CD4-positive, CD25-positive, alpha-beta regulatory T cell (primary cell): Measurements from ENCODE around the gene SPON1. TPM values are rescaled to one million over a fixed set of nuclear protein-coding genes. Genes with fewer than 3 reads are reported as not detected.
"Not testable (repeated sequence)": the region's sequence is repeated elsewhere in the genome, so short reads cannot be mapped to it uniquely, and the experiment has no call there.

Experiments
- ATAC-seq, 2 donors: fragments of 150-1000 bp; cut with Tn5 transposase; one replicate each; pipeline ENCODE4 v1.10.0; 2021; ENCODE audit warnings: low read depth in 2 of 2, moderate number of reproducible peaks in 2 of 2, moderate library complexity in 1 of 2
- DNase-seq, 3 donors: peaks; one replicate each; pipeline versions ENCODE4 v3.0.0 to v3.0.0-alpha.2; 2012 to 2022; ENCODE audit warnings: mixed read lengths in 1 of 3
- H3K27ac ChIP-seq: one replicate; pipeline ENCODE4 v1.7.0; 2013; ENCODE audit warnings: mild to moderate bottlenecking, low read length; ENCODE audit not compliant: insufficient read depth, poor library complexity, severe bottlenecking
- H3K27me3 ChIP-seq: one replicate; pipeline ENCODE4 v1.7.0; 2013; ENCODE audit warnings: low read length; ENCODE audit not compliant: control insufficient read depth, insufficient read depth
- H3K36me3 ChIP-seq: one replicate; pipeline ENCODE4 v1.7.0; 2013; ENCODE audit warnings: mild to moderate bottlenecking, low read length, moderate library complexity; ENCODE audit not compliant: control insufficient read depth, insufficient read depth
- H3K4me1 ChIP-seq: 2 replicates; pipeline ENCODE4 v1.7.0; 2013; ENCODE audit warnings: mild to moderate bottlenecking, low read length; ENCODE audit not compliant: insufficient read depth, control insufficient read depth, poor library complexity, severe bottlenecking
- H3K4me3 ChIP-seq: one replicate; pipeline ENCODE4 v1.7.0; 2013; ENCODE audit warnings: low read depth, mild to moderate bottlenecking, low read length, moderate library complexity
- H3K9me3 ChIP-seq, 2 experiments: 1 replicate in 1 of 2; 2 replicates in 1 of 2; pipeline ENCODE4 v1.7.0; 2013; ENCODE audit warnings: low read length in 2 of 2, mild to moderate bottlenecking in 1 of 2, moderate library complexity in 1 of 2; ENCODE audit not compliant: control insufficient read depth in 2 of 2
- H3K27ac Mint-ChIP-seq, 3 donors: one replicate each; pipeline ENCODE4 v1.8.0; 2020 to 2022; ENCODE audit warnings: mild to moderate bottlenecking in 3 of 3, mixed read lengths in 3 of 3, moderate library complexity in 2 of 3
- H3K27me3 Mint-ChIP-seq: one replicate; pipeline ENCODE4 v1.8.0; 2022; ENCODE audit warnings: mild to moderate bottlenecking, mixed read lengths
- H3K36me3 Mint-ChIP-seq: one replicate; pipeline ENCODE4 v1.8.0; 2020; ENCODE audit warnings: mixed read lengths
- H3K4me1 Mint-ChIP-seq, 4 donors: one replicate each; pipeline ENCODE4 v1.8.0; 2020 to 2022; ENCODE audit warnings: mixed read lengths in 4 of 4, mild to moderate bottlenecking in 1 of 4
- H3K4me3 Mint-ChIP-seq, 4 donors: one replicate each; pipeline ENCODE4 v1.8.0; 2020 to 2022; ENCODE audit warnings: mild to moderate bottlenecking in 4 of 4, mixed read lengths in 4 of 4, moderate library complexity in 3 of 4
- H3K9me3 Mint-ChIP-seq, 7 donors: one replicate each; pipeline ENCODE4 v1.8.0; 2020 to 2022; ENCODE audit warnings: mixed read lengths in 7 of 7, mild to moderate bottlenecking in 3 of 7, moderate library complexity in 2 of 7
- polyA plus RNA-seq, 4 donors: library from polyadenylated mRNA; unstranded; fragments of 300-500 nt; fragmentation: Illumina TruSeq; gene quantifications; one replicate each; pipeline ENCODE4 v1.2.3, GENCODE V29; 2021
- total RNA-seq: library from RNA; stranded (reverse); gene quantifications from one replicate; pipeline ENCODE4 v1.2.3, GENCODE V29; 2022

SPON1 gene
- total and polyA plus RNA-seq, 5 donors from 2014 or later, result 0.45 to 1.2 (median 0.86) TPM

GRCh38 chr11:13984616-13985450 lies 22.3 kb downstream of the SPON1 start:
- Histone ChIP-seq H3K4me3 (no peak overlapping the region), H3K27ac (no peak overlapping the region), H3K36me3 (no peaks in the 10 kb centered on the region), H3K9me3 (no peaks in the 10 kb centered on the region), H3K27me3 (no peaks in the 10 kb centered on the region), H3K4me1 (no peaks in the 10 kb centered on the region)
- Mint-ChIP-seq H3K4me1 (no peaks in the 10 kb centered on the region), H3K4me3 (no peak overlapping the region), H3K36me3 (no peaks in the 10 kb centered on the region), H3K27ac (no peak overlapping the region), H3K27me3 (peaks cover 7% of the 10 kb centered on the region), H3K9me3 (peaks cover 0 to 5% (median 0%) of the 10 kb centered on the region in 7 donors)
- no peak for ATAC-seq
- DNase-seq, result no peak

DNA sequence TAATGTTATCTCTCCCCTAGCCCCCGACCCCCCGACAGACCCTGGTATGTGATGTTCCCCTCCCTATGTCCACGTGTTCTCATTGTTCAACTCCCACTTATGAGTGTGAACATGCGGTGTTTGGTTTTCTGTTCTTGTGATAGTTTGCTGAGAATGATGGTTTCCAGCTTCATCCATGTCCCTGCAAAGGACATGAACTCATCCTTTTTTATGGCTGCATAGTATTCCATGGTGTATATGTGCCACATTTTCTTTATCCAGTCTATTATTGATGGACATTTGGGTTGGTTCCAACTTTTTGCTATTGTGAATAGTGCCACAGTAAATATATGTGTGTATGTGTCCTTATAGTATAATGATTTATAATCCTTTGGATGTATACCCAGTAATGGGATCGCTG lies 24.2 kb downstream of the SPON1 start:
- H3K27me3 Mint-ChIP-seq, H3K27ac Mint-ChIP-seq, H3K4me3 ChIP-seq, H3K27ac ChIP-seq, H3K36me3 ChIP-seq, H3K27me3 ChIP-seq, H3K4me3 Mint-ChIP-seq, H3K9me3 Mint-ChIP-seq, ATAC-seq, H3K4me1 Mint-ChIP-seq, H3K4me1 ChIP-seq, H3K9me3 ChIP-seq, H3K36me3 Mint-ChIP-seq, DNase-seq: not testable (repeated sequence)

- H3K27ac ChIP-seq, H3K4me3 Mint-ChIP-seq, H3K36me3 Mint-ChIP-seq, ATAC-seq, H3K4me1 ChIP-seq, H3K27ac Mint-ChIP-seq, DNase-seq, H3K9me3 ChIP-seq, H3K4me1 Mint-ChIP-seq, H3K27me3 ChIP-seq, H3K36me3 ChIP-seq, H3K9me3 Mint-ChIP-seq, H3K4me3 ChIP-seq: not testable (repeated sequence)
- peaks cover 18% of the 10 kb centered on the region for H3K27me3 Mint-ChIP-seq
Observed at GRCh38 chr11:13992158-13992856, 29.8 kb downstream of the SPON1 start.

GRCh38 chr11:13993096-13993765 lies 30.7 kb downstream of the SPON1 start:
- H3K4me3 Mint-ChIP-seq, result no peak overlapping the region
- peaks cover 0 to 1% (median 0%) of the 10 kb centered on the region in 7 donors for H3K9me3 Mint-ChIP-seq
- ATAC-seq (no peak), DNase-seq (no peak)
- no peaks in the 10 kb centered on the region for H3K4me1 Mint-ChIP-seq
- peaks cover 15% of the 10 kb centered on the region for H3K27me3 Mint-ChIP-seq
- Histone ChIP-seq H3K27ac (no peak overlapping the region), H3K9me3 (no peaks in the 10 kb centered on the region), H3K36me3 (no peaks in the 10 kb centered on the region), H3K4me3 (no peak overlapping the region), H3K27me3 (peaks cover 2% of the 10 kb centered on the region), H3K4me1 (no peaks in the 10 kb centered on the region)
- H3K27ac Mint-ChIP-seq, result no peak overlapping the region
- H3K36me3 Mint-ChIP-seq, result no peaks in the 10 kb centered on the region

DNA sequence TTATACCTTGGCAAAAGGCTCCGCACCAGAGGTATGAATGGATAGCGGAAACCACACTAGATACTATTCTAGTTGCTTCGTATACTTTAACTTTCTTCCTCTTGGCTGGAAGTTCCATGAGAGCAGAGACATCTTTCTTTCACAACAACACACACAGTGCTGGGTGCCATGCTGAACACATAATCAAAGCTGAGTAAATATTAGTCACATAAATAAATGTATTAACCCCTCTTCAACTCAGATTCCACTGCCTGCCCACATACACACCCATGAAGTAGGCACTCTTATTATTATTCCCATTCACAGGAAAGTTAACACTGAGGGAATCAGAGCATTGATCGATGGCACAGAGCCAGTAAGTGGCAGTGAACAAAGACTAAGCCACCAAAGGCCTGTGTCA lies 35.4 kb downstream of the SPON1 start:
- ATAC-seq, result no peak
- peaks cover 0 to 14% (median 10%) of the 10 kb centered on the region in 7 donors for H3K9me3 Mint-ChIP-seq
- peaks cover 11% of the 10 kb centered on the region for H3K27me3 Mint-ChIP-seq

DNA sequence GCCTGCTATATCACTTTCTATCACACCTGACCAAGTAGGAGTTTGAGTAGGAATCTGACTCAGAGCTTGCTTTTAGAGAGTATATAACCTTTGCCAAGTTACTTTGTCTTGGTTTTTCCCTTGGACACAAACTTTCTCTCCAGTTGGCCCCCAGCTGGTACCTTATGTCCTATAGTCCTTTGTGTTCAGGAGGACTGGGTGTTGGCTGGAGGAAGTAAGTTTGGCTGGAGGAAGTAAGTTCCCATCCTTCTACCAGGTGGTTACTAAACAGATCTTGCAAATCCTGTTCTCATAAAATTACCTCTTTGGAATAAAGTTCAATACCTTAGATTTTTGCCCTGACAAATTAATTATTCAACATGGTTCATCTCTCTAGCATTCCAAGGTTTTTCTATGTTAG lies 37.2 kb downstream of the SPON1 start:
- DNase-seq, result no peak
- Histone ChIP-seq H3K27ac (no peak overlapping the region), H3K27me3 (peaks cover 2% of the 10 kb centered on the region), H3K36me3 (no peaks in the 10 kb centered on the region), H3K9me3 (peaks cover 9 to 10% of the 10 kb centered on the region in 2 experiments), H3K4me3 (no peak overlapping the region), H3K4me1 (no peaks in the 10 kb centered on the region)
- Mint-ChIP-seq H3K4me3 (no peak overlapping the region), H3K36me3 (peaks cover 7% of the 10 kb centered on the region), H3K4me1 (no peaks in the 10 kb centered on the region), H3K9me3 (peaks cover 0 to 21% (median 14%) of the 10 kb centered on the region in 7 donors), H3K27me3 (peaks cover 5% of the 10 kb centered on the region), H3K27ac (no peak overlapping the region)
- no peak for ATAC-seq

More for the DNA sequence above, 35.4 kb downstream of the SPON1 start:
- Histone ChIP-seq H3K27me3 (peaks cover 2% of the 10 kb centered on the region), H3K4me3 (no peak overlapping the region), H3K27ac (no peak overlapping the region), H3K4me1 (no peaks in the 10 kb centered on the region), H3K9me3 (peaks cover 9 to 10% of the 10 kb centered on the region in 2 experiments), H3K36me3 (no peaks in the 10 kb centered on the region)
- Mint-ChIP-seq H3K27ac (no peak overlapping the region), H3K36me3 (peaks cover 7% of the 10 kb centered on the region), H3K4me3 (no peak overlapping the region), H3K4me1 (no peaks in the 10 kb centered on the region)
- no peak for DNase-seq

DNA sequence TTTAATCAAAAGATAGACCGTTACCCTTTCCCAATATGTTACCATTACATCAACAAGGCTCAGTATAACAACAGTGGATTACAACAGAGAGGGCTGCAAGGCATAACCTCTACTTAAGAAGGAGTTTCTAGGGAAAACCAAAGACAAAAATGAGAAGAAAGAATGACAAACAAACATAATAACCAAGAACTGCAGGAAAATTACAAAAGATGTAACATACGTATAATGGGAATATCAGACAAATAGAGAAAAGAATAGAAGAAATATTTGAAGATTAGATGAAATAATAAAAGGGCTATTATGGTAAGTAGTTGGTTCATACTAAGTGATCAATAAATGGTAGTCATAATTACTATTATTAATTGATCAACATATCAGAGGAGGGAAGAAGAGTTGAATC lies 39.1 kb downstream of the SPON1 start:
- H3K9me3 ChIP-seq, result peaks cover 9 to 10% of the 10 kb centered on the region in 2 experiments
- H3K4me3 Mint-ChIP-seq, result no peak overlapping the region
- no peaks in the 10 kb centered on the region for H3K4me1 Mint-ChIP-seq
- H3K4me3 ChIP-seq, result no peak overlapping the region
- H3K9me3 Mint-ChIP-seq, result peaks cover 0 to 21% (median 14%) of the 10 kb centered on the region in 7 donors
- H3K27me3 ChIP-seq, result peaks cover 2% of the 10 kb centered on the region
- ATAC-seq, result no peak
- peaks cover 7% of the 10 kb centered on the region for H3K36me3 Mint-ChIP-seq
- peaks cover 10% of the 10 kb centered on the region for H3K27me3 Mint-ChIP-seq
- no peak for DNase-seq
- H3K36me3 ChIP-seq, result no peaks in the 10 kb centered on the region
- no peaks in the 10 kb centered on the region for H3K4me1 ChIP-seq
- H3K27ac Mint-ChIP-seq, result no peak overlapping the region
- H3K27ac ChIP-seq, result no peak overlapping the region
